HEK293T (cell line): Measurements from ENCODE around the gene CHTF18.

ENCODE experiments used
- CTCF ChIA-PET: fragments of 350-600 bp; formaldehyde crosslinking; extraction: SDS; loops from one replicate; lab custom pipeline; 2021; ENCODE audit warnings: antibody characterized with exemption, inconsistent platforms; lab: Yijun Ruan, JAX
- POLR2A ChIA-PET: fragments of 350-600 bp; formaldehyde crosslinking; extraction: SDS; loops from one replicate; lab custom pipeline; 2020; ENCODE audit warnings: antibody characterized with exemption, inconsistent platforms; lab: Yijun Ruan, JAX
- DNase-seq: peaks from one replicate; pipeline ENCODE4 v3.0.0; 2012; ENCODE audit warnings: mixed read lengths; ENCODE audit errors: extremely low spot score
- ARNT ChIP-seq: fragments of 450-650 bp; IDR thresholded peaks from 2 replicates; pipeline ENCODE4 v1.6.1; 2017; ENCODE audit warnings: mild to moderate bottlenecking
- BHLHE40 ChIP-seq: fragments of 450-650 bp; IDR thresholded peaks from 2 replicates; pipeline ENCODE4 v1.6.1; 2016; ENCODE audit warnings: mild to moderate bottlenecking, moderate library complexity, borderline replicate concordance
- CTBP1 ChIP-seq: fragments of 450-650 bp; IDR thresholded peaks from 2 replicates; pipeline ENCODE4 v1.6.1; 2016; ENCODE audit warnings: borderline replicate concordance
- ELF4 ChIP-seq: fragments of 450-650 bp; IDR thresholded peaks from 2 replicates; pipeline ENCODE4 v1.6.1; 2017; ENCODE audit warnings: antibody characterized with exemption
- FOXA1 ChIP-seq: fragments of 450-650 bp; IDR thresholded peaks from 2 replicates; pipeline ENCODE4 v1.6.1; 2016; ENCODE audit warnings: mild to moderate bottlenecking
- FOXK2 ChIP-seq: fragments of 450-650 bp; IDR thresholded peaks from 2 replicates; pipeline ENCODE4 v1.6.1; 2016; ENCODE audit warnings: mild to moderate bottlenecking
- FOXM1 ChIP-seq: fragments of 450-650 bp; IDR thresholded peaks from 2 replicates; pipeline ENCODE4 v1.6.1; 2017; ENCODE audit warnings: mild to moderate bottlenecking, borderline replicate concordance
- HDGF ChIP-seq: fragments of 450-650 bp; IDR thresholded peaks from 2 replicates; pipeline ENCODE4 v1.6.1; 2017; ENCODE audit warnings: antibody characterized with exemption, borderline replicate concordance
- L3MBTL2 ChIP-seq: fragments of 450-650 bp; conservative IDR thresholded peaks from 2 replicates; pipeline ENCODE4 v1.6.1; 2016; ENCODE audit warnings: mild to moderate bottlenecking
- LEF1 ChIP-seq: fragments of 450-650 bp; IDR thresholded peaks from 2 replicates; pipeline ENCODE4 v1.6.1; 2017; ENCODE audit warnings: mild to moderate bottlenecking, borderline replicate concordance
- NFRKB ChIP-seq: fragments of 450-650 bp; IDR thresholded peaks from 2 replicates; pipeline ENCODE4 v1.6.1; 2016; ENCODE audit warnings: mild to moderate bottlenecking, moderate library complexity
- SP1 ChIP-seq: fragments of 450-650 bp; IDR thresholded peaks from 2 replicates; pipeline ENCODE4 v1.6.1; 2017
- SUZ12 ChIP-seq: fragments of 450-650 bp; IDR thresholded peaks from 2 replicates; pipeline ENCODE4 v1.6.1; 2016; ENCODE audit warnings: mild to moderate bottlenecking
- TARDBP ChIP-seq: fragments of 450-650 bp; IDR thresholded peaks from 2 replicates; pipeline ENCODE4 v1.6.1; 2016
- ZNF384 ChIP-seq: fragments of 450-650 bp; IDR thresholded peaks from 2 replicates; pipeline ENCODE4 v1.6.1; 2016
- TF ChIP-seq, protein P1 (sequence below): fragments of 450-650 bp; IDR thresholded peaks from 2 replicates; pipeline ENCODE4 v1.6.1; 2016

The CHTF18 gene

DNA sequence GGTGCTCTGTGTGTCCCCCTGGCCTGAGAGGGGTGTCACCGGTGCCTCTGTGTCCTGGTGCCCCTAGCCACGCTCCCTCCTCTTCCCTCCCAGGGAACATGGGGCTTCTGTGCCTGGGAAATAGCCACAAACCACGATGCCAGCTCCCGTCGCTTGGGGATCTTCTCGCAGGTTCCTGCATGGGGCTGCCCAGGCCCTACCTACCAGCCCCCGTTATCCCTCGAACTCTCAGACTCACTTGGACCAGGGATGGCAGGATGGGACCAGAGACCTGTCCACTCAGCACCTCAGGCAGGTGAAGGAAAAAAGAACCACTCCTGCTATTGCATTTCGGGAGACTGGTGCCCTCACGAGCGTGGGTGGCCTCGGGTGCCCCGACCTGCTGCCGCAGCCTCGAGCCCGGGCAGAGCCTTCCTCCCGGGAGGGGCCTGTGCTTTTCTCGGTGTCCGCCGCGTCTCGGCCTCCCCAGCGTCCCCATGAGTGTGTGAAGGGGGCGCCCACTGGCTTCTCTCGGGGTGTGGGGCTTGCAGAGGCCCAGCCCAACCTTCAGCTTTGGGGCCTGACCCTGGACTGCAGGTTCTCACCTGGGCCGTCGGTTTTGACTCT is 53.1 kb downstream of the CHTF18 start:
- ChIA-PET POLR2A (no interaction called here), CTCF (no interaction called here)
- TF ChIP-seq, protein P1, sequence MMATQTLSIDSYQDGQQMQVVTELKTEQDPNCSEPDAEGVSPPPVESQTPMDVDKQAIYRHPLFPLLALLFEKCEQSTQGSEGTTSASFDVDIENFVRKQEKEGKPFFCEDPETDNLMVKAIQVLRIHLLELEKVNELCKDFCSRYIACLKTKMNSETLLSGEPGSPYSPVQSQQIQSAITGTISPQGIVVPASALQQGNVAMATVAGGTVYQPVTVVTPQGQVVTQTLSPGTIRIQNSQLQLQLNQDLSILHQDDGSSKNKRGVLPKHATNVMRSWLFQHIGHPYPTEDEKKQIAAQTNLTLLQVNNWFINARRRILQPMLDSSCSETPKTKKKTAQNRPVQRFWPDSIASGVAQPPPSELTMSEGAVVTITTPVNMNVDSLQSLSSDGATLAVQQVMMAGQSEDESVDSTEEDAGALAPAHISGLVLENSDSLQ = no peak
- TF ChIP-seq NFRKB (no peak), TARDBP (no peak), SUZ12 (no peak), CTBP1 (no peak), FOXK2 (no peak), HDGF (no peak), FOXA1 (no peak), FOXM1 (no peak), ELF4 (no peak)
- no peak for DNase-seq

DNA sequence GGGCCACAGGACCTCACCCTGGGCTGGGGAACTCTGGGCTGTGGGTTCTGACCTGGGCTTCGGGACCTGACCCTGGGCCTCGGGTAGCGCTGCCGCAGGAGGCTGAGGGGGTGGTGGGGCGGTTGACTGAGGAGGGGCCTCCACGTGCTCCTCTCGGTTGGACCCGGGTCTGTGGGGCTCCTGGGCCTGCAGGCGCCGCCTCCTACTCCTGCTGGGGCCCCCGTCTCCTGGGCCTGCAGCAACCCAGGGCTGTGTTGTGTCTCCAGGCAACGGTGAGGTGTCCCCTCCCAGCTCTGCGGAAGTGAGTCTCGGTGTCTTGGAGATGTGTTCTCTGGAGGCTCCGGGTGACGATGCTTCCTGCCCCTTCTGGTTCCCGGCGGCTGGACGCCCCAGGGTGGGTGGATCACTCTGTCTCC is 53.6 kb downstream of the CHTF18 start:
- TF ChIP-seq LEF1 (no peak), NFRKB (no peak), FOXK2 (no peak), TARDBP (no peak), SUZ12 (no peak), ELF4 (no peak), ZNF384 (no peak), SP1 (no peak), L3MBTL2 (no peak), BHLHE40 (no peak), FOXM1 (no peak), CTBP1 (no peak), FOXA1 (no peak)
- TF ChIP-seq, protein P1 = no peak
- ChIA-PET CTCF (no interaction called here), POLR2A (no interaction called here)
- DNase-seq = no peak

DNA sequence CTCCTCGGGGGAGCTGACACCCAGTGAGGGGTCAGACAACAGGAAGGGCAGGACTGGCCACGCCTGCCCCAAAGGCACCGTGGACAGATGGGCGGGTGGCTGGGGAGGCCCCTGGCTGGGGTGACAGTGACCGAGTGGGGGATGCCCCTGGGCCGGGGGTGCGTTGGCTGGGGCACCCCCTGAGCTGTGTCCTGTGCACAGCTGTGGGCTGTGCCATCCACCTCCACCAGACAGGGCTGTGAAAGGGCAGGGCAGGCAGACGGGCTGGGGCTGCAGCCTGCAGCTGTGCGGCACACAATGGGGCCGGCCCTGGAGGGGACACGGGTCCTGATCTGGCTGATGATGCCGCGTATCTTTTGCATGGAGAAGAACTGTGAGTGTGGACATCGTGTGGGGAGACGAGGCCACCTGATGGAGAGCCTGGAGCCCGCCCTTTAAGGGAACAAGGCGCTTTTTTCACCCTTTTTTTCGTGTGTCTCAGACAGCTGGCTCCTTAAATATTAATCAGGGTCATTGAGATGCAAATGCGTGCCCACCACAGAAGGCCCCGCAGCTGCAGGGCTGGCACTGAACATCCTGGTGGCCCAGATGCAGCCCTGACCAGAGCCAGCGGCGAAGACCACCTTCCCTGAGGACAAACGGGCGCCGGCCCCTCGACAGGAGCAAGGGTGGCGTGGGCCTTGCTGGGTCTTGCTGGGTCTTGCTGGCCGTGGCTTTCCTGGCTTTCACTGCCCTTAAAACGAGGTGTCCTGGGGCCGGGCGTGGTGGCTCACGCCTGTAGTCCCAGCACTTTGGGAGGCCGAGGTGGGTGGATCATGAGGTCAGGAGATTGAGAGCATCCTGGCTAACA is 54.5 kb downstream of the CHTF18 start:
- POLR2A ChIA-PET = no interaction called here
- TF ChIP-seq ELF4 = no peak
- no peak for TF ChIP-seq NFRKB
- TF ChIP-seq FOXA1 = no peak
- TF ChIP-seq, protein P1 = no peak
- no peak for TF ChIP-seq CTBP1
- no peak for TF ChIP-seq FOXM1
- DNase-seq = no peak
- CTCF ChIA-PET = no interaction called here

DNA sequence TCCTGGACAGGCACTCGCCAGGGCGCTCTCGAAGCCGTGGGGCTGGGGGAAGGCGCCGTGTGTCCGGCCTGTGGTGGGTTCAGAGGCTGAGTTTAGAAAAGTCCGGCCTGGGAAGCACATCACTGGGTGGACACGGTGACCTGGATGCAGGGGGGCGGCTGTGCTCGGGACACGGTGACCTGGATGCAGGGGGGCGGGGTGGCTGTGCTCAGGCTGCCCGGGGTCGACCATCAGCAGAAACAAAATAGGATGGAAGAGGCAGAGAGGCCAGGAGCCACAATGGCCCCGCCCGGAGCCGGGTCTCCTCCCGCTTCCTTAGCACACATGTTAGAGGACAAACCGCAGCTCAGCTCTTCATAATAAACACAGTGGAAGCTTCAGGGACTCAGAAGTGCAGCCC is 55.4 kb downstream of the CHTF18 start:
- CTCF ChIA-PET = no interaction called here
- POLR2A ChIA-PET = no interaction called here
- DNase-seq = no peak
- TF ChIP-seq BHLHE40 (no peak), ARNT (no peak), CTBP1 (no peak), LEF1 (no peak), ELF4 (no peak), FOXM1 (no peak), FOXK2 (no peak), L3MBTL2 (no peak), SP1 (no peak), SUZ12 (no peak), HDGF (no peak), TARDBP (no peak), NFRKB (no peak), ZNF384 (no peak), FOXA1 (no peak)
- TF ChIP-seq, protein P1 = no peak

DNA sequence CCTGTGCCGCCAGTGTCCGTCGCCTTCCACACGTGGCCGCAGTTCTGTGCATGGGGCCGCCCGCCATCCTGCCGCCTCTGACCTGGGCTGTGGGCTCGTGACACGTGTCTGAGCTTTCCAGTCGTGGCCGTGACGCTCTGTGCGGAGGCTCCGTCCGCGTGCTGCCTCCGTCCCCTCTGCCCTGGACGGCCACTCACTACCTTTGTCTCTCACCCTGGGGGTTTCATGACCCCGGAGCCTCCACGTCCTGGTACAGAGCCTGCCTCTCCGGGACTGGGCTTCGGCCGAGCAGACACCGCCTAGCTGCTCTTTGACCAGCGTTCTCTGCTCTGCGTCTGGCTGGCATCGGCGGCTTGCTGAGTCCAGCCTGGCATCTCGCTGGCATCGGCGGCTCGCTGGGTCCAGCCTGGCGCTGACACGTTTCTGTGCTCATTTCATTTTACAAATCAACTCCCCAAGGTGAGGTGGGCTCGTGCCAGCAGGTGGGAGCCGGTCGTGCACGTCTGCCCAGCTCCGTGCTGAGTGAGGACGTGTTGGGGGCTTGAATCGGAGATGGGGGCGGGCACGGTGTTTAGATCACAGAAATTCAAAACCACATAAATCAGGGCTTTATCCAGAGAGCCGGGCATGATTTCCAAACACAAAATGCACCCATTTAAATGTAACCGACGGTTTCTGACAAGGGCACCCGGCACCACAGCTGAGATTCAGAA is 56.4 kb downstream of the CHTF18 start:
- CTCF ChIA-PET = no interaction called here

More for the DNA sequence above, 56.4 kb downstream of the CHTF18 start:
- DNase-seq = no peak
- TF ChIP-seq HDGF (no peak), LEF1 (no peak), ARNT (no peak), FOXM1 (no peak), CTBP1 (no peak), FOXA1 (no peak), BHLHE40 (no peak), ZNF384 (no peak), SUZ12 (no peak), L3MBTL2 (no peak), NFRKB (no peak), SP1 (no peak), FOXK2 (no peak), TARDBP (no peak), ELF4 (no peak)
- TF ChIP-seq, protein P1 = no peak
- POLR2A ChIA-PET = no interaction called here
